ENCODE measurements around the gene PAX5.

DNA sequence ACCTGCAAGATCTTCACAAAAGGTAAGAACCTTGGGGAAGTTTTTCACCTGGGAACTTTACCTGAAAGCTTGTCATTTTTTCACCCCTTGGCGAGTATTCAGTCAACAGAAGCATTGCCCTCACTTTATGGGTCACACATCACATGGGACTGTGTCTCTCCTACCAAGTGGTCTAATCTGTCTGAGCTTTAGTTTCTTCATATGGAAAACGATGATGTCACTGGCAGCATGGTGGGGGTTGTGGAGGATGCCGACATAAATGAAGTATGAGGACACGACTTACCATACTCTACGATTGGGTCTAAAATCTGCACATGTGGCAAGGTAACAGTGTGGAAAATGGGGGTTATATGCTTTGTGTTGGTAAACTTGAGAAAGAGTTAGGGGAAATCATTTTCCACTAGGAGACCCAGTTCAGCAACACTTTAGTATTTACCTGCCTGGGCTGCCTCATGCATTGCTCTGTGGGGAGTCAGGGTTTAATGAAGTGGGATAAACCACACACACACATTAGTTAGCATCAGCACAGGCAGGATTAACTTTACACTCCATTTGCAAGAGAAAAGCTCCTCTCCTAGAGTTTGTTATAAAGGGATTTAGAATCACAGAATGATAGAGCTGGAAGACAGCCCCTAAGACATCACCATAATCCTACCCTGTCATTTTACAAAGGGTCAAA lies 19.8 kb upstream of the PAX5 start:
- TF ChIP-seq ZNF274 (IDR thresholded peaks at IDR 0.05; ENCODE audit: low read length) (no peak), ZNF274 (tag by site-specific recombination; IDR thresholded peaks at IDR 0.05; ENCODE audit: borderline replicate concordance) (no peak), ZNF530 (tag by site-specific recombination; IDR thresholded peaks at IDR 0.05; ENCODE audit: low read depth) (no peak), ZNF621 (tag by site-specific recombination; IDR thresholded peaks at IDR 0.05) (no peak), ZNF302 (tag by site-specific recombination; IDR thresholded peaks at IDR 0.05; ENCODE audit: low read depth) (no peak), ZFP41 (tag by site-specific recombination; IDR thresholded peaks at IDR 0.05; ENCODE audit: borderline replicate concordance) (no peak)
- TF ChIP-seq, protein P1, sequence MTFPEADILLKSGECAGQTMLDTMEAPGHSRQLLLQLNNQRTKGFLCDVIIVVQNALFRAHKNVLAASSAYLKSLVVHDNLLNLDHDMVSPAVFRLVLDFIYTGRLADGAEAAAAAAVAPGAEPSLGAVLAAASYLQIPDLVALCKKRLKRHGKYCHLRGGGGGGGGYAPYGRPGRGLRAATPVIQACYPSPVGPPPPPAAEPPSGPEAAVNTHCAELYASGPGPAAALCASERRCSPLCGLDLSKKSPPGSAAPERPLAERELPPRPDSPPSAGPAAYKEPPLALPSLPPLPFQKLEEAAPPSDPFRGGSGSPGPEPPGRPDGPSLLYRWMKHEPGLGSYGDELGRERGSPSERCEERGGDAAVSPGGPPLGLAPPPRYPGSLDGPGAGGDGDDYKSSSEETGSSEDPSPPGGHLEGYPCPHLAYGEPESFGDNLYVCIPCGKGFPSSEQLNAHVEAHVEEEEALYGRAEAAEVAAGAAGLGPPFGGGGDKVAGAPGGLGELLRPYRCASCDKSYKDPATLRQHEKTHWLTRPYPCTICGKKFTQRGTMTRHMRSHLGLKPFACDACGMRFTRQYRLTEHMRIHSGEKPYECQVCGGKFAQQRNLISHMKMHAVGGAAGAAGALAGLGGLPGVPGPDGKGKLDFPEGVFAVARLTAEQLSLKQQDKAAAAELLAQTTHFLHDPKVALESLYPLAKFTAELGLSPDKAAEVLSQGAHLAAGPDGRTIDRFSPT (tag by site-specific recombination; IDR thresholded peaks at IDR 0.05): no peak
- TF ChIP-seq, protein P2, sequence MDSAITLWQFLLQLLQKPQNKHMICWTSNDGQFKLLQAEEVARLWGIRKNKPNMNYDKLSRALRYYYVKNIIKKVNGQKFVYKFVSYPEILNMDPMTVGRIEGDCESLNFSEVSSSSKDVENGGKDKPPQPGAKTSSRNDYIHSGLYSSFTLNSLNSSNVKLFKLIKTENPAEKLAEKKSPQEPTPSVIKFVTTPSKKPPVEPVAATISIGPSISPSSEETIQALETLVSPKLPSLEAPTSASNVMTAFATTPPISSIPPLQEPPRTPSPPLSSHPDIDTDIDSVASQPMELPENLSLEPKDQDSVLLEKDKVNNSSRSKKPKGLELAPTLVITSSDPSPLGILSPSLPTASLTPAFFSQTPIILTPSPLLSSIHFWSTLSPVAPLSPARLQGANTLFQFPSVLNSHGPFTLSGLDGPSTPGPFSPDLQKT (IDR thresholded peaks at IDR 0.05; ENCODE audit: borderline replicate concordance, low read depth, low read length): no peak

Measured in HEK293 (cell line).